Measurements from ENCODE around the gene CPSF3. TPM values are rescaled to one million over a fixed set of nuclear protein-coding genes. Genes with fewer than 3 reads are reported as not detected.

CPSF3 gene
- total and polyA plus RNA-seq, 7 donors = 14.4 to 33.5 (median 23.2) TPM

DNA sequence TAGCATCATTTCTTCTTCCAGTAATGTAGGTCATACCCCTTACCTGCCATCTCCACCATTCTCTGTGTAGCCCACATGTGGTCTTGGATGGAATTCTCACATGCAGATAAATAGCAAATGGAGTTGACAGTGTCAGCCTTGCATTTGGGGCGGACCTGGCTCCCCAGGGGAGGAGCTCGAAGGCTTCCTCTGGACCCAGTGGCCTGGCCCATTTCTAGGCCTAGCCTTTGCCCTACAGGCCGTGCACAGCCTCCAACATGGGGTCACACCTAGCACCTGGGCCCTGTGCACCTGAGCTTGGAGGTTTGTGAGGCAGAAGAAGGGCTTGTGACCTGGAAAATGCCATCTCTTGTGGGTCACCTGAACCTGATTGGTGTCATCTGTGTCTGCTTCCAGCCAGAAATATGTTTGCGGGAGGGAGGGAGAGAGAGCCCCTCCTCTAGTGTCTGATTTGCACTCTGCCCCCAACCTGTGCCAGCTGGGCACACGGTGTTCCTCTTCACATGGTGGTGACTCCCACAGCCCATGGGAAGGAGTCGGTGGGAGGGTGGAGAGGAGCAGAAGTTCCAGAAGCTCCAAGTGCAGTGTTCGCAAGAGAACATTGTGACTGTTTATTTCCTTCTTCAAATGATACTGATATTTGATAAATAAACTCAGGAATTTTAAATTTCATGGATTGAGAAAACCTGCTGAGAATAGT is 33.2 kb upstream of the CPSF3 start:
- Histone ChIP-seq H3K4me3 (no peak overlapping the region), H3K4me1 (peaks cover 0 to 24% (median 14%) of the 10 kb centered on the region in 4 donors), H3K27me3 (no peaks in the 10 kb centered on the region), H3K9me3 (no peaks in the 10 kb centered on the region), H3K36me3 (peaks cover 0 to 69% (median 3%) of the 10 kb centered on the region in 4 donors), H3K27ac (no peak overlapping the region)
- DNase-seq = no peak
- intact Hi-C loops (cut with DNase I) = no loop called here
- no peak for TF ChIP-seq EP300 (IDR thresholded peaks at IDR 0.05)
- no peak for TF ChIP-seq POLR2AphosphoS5 (IDR thresholded peaks at IDR 0.05)
- TF ChIP-seq, protein P1, sequence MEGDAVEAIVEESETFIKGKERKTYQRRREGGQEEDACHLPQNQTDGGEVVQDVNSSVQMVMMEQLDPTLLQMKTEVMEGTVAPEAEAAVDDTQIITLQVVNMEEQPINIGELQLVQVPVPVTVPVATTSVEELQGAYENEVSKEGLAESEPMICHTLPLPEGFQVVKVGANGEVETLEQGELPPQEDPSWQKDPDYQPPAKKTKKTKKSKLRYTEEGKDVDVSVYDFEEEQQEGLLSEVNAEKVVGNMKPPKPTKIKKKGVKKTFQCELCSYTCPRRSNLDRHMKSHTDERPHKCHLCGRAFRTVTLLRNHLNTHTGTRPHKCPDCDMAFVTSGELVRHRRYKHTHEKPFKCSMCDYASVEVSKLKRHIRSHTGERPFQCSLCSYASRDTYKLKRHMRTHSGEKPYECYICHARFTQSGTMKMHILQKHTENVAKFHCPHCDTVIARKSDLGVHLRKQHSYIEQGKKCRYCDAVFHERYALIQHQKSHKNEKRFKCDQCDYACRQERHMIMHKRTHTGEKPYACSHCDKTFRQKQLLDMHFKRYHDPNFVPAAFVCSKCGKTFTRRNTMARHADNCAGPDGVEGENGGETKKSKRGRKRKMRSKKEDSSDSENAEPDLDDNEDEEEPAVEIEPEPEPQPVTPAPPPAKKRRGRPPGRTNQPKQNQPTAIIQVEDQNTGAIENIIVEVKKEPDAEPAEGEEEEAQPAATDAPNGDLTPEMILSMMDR (IDR thresholded peaks at IDR 0.05) = no peak
- TF ChIP-seq POLR2A (IDR thresholded peaks at IDR 0.05) = no peak
- WGBS, 2 donors = 86% methylated on average over 7 of the region's 7 CpGs

DNA sequence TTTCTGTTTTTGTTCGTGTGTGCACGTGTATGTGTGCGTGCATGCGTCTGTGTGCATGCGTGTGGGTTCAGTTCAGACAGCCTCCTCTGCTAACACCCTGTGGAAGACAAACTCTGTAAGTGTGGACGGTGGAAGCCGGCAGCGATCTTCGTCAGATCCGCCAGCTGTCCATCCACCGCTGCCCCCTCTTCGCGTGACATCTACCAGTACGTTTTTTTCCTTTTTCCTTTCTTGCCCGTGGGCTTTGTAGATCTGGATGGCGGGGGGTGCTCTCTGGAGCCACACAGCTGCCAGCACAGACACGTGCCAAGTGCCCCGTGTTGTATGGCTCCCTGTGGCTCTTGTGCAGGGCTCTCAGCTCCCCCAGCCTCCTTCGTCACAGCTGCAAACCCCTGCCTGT is 32.5 kb upstream of the CPSF3 start:
- peaks cover 0 to 70% (median 3%) of the 10 kb centered on the region in 4 donors for H3K36me3 ChIP-seq
- DNase-seq = no peak
- no peaks in the 10 kb centered on the region for H3K9me3 ChIP-seq
- peaks cover 0 to 18% (median 7%) of the 10 kb centered on the region in 4 donors for H3K4me1 ChIP-seq
- TF ChIP-seq POLR2AphosphoS5 (IDR thresholded peaks at IDR 0.05) (no peak), POLR2A (IDR thresholded peaks at IDR 0.05) (no peak), EP300 (IDR thresholded peaks at IDR 0.05) (no peak)
- TF ChIP-seq, protein P1 (IDR thresholded peaks at IDR 0.05) = no peak
- WGBS, 2 donors = 94 to 95% methylated on average over 19 of the region's 19 CpGs
- no peak overlapping the region for H3K4me3 ChIP-seq
- intact Hi-C loops (cut with DNase I) = no loop called here
- no peaks in the 10 kb centered on the region for H3K27me3 ChIP-seq
- H3K27ac ChIP-seq = no peak overlapping the region

DNA sequence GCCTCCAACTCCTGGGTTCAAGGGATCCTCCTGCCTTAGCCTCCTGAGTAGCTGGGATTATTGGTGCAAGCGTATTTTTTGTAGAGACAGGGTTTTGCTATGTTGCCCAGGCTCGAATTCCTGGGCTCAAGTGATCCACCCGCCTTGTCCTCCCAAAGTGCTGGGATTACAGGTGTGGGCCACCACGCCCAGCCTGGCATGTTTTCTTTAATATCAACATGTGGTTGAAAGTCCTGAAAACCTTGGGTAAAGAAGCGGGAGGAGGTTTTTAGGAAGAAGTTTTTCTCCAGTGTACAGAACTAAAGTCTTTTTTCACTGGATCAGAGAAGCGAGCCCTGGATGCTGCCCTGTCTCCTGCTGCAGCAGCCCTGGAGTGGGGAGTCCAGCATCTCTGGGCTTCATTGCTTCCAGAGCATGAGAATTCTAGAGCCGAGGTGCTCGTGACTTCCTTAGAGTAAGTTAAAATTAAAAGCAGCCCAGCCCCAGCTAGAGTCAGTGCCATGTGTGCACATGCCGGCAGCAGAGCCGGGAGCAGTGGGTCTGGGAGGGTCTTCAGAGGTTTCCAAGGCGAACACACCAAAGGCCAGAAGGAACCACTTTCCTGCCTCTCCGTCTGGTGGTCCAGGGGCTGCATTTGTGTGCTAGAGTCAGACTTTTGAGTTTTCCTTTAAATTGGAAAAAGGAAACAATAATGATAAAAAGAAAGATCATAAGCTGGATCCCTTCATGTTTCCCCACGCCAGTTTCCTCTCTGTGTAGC is 31.3 kb upstream of the CPSF3 start:
- Histone ChIP-seq H3K36me3 (peaks cover 0 to 82% (median 3%) of the 10 kb centered on the region in 4 donors), H3K4me3 (no peak overlapping the region), H3K4me1 (peaks cover 0 to 7% (median 2%) of the 10 kb centered on the region in 4 donors), H3K27me3 (no peaks in the 10 kb centered on the region), H3K27ac (peak overlapping the region; percentile 42 to 69 (median 55)), H3K9me3 (no peaks in the 10 kb centered on the region)
- no peak for DNase-seq
- WGBS, 2 donors = 90 to 92% methylated on average over 13 of the region's 13 CpGs
- intact Hi-C loops (cut with DNase I) = no loop called here
- TF ChIP-seq EP300 (IDR thresholded peaks at IDR 0.05) (no peak), POLR2AphosphoS5 (IDR thresholded peaks at IDR 0.05) (no peak), POLR2A (IDR thresholded peaks at IDR 0.05) (no peak)
- TF ChIP-seq, protein P1 (IDR thresholded peaks at IDR 0.05) = no peak

DNA sequence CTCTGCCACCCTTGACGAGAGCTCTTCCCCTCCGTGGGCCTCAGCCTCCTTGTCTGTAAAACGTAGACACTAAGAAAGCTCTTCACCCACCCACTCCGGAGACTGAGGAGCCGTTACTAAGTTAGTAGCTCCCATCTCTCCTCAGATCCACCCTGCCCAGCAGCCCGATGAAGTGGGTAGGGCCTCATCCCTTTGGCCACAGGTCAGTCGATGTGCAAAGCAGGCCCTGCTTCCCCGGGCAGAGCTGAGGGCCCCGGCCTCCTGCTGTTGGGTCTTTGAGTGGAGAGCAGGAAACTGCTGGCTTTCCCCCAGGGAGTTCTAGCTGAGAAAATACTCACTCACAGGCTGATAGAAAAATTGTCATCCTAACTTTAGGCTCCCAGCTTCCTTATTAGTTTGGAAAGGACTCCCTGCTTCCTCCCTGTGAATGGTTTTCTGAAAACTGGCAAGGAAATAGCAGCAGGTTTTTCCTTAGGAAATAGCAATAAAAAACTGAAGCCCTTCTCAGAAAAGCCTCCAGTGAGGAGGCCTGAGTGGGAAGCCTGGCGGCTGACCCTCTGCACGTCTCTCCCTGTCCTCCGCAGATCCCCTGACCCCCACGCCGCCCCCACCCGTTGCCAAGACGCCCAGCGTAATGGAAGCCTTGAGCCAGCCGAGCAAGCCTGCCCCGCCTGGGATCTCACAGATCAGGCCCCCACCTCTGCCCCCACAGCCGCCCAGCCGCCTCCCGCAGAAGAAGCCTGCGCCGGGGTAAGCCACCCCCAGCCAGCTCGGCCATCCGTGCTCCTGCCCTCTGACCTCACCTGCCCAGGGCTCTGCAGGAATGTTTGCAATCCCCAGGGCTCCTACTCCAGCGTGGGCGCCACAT is 30.3 kb upstream of the CPSF3 start:
- no peak overlapping the region for H3K4me3 ChIP-seq
- 77 to 90% methylated on average over 28 of the region's 28 CpGs for WGBS, 2 donors
- no peaks in the 10 kb centered on the region for H3K27me3 ChIP-seq
- DNase-seq = peak; percentile 38
- no peaks in the 10 kb centered on the region for H3K9me3 ChIP-seq
- peak in 1 of 4 donors; percentile 8 for TF ChIP-seq POLR2AphosphoS5 (IDR thresholded peaks at IDR 0.05)
- TF ChIP-seq, protein P1 (IDR thresholded peaks at IDR 0.05) = no peak
- H3K36me3 ChIP-seq = peaks cover 0 to 81% (median 3%) of the 10 kb centered on the region in 4 donors
- peak overlapping the region; percentile 42 to 69 (median 55) for H3K27ac ChIP-seq
- intact Hi-C loops (cut with DNase I) = no loop called here
- H3K4me1 ChIP-seq = peaks cover 0 to 1% (median 0%) of the 10 kb centered on the region in 4 donors
